GM12878 (cell line): ENCODE measurements around the gene EEFSEC. TPM values are rescaled to one million over a fixed set of nuclear protein-coding genes. Genes with fewer than 3 reads are reported as not detected.

Experiments
- ATAC-seq: fragments of 200-7000 bp; cut with Tn5 transposase; 3 replicates; pipeline ENCODE4 v1.9.1; 2020; ENCODE audit warnings: mild to moderate bottlenecking, moderate library complexity
- BruUV-seq: library from RNA; stranded (reverse); fragments of 400-500 nt; replicated peaks from 2 replicates; lab custom pipeline; 2021; lab: Mats Ljungman, UMichigan
- CTCF ChIA-PET: fragments of 300-600 bp; sonication (Branson Sonifier 250); formaldehyde crosslinking; extraction: SDS; loops from one replicate; lab custom pipeline; 2021; ENCODE audit warnings: inconsistent platforms; lab: Yijun Ruan, JAX
- POLR2A ChIA-PET: fragments of 350-600 bp; formaldehyde crosslinking; extraction: SDS; loops from one replicate; lab custom pipeline; 2021; ENCODE audit warnings: inconsistent platforms; lab: Charles Lee
- RAD21 ChIA-PET: fragments of 300-600 bp; sonication (Branson Sonifier 250); formaldehyde crosslinking; loops from one replicate; lab custom pipeline; 2023; ENCODE audit warnings: antibody characterized with exemption; ENCODE audit not compliant: unreplicated experiment; lab: Charles Lee
- SMC1A ChIA-PET: fragments of 300-600 bp; sonication (Branson Sonifier 250); formaldehyde crosslinking; loops from one replicate; lab custom pipeline; 2023; ENCODE audit not compliant: unreplicated experiment, uncharacterized antibody; lab: Charles Lee
- DNase-seq: peaks from one replicate; pipeline ENCODE4 v3.0.0-alpha.2; 2011; ENCODE audit warnings: low read depth, low spot score
- FAIRE-seq: peaks from 3 replicates; lab custom pipeline; 2011; peaks lifted over from hg19 to GRCh38; lab: Jason Lieb, UNC
- H2AFZ ChIP-seq: 2 replicates; pipeline ENCODE4 v1.6.0; 2011; ENCODE audit warnings: low read depth, low read length, control low read depth; ENCODE audit not compliant: control insufficient read depth
- H3K27ac ChIP-seq: 2 replicates; pipeline ENCODE4 v1.5.1; 2011; ENCODE audit warnings: control low read depth; ENCODE audit not compliant: control insufficient read depth, insufficient read depth
- H3K27me3 ChIP-seq, 2 experiments: replicated peaks in 1 of 2; 2 replicates each; pipeline versions ENCODE4 v1.6.0 to v1.6.1; 2011; ENCODE audit warnings: low read length in 1 of 2; ENCODE audit not compliant: control insufficient read depth in 2 of 2, insufficient read depth in 2 of 2
- H3K36me3 ChIP-seq, 2 experiments: 2 replicates each; pipeline ENCODE4 v1.5.1; 2011; ENCODE audit warnings: low read length in 1 of 2; ENCODE audit not compliant: control insufficient read depth in 2 of 2, insufficient read depth in 2 of 2
- H3K4me1 ChIP-seq: 2 replicates; pipeline ENCODE4 v1.6.1; 2011; ENCODE audit warnings: mild to moderate bottlenecking, low read length, moderate library complexity, mixed read lengths; ENCODE audit not compliant: control insufficient read depth, insufficient read depth
- H3K4me2 ChIP-seq: 2 replicates; pipeline ENCODE4 v1.6.0; 2011; ENCODE audit warnings: control low read depth; ENCODE audit not compliant: control insufficient read depth, insufficient read depth
- H3K4me3 ChIP-seq: fragments of 200-600 bp; sonication (generic); 2 replicates; pipeline ENCODE4 v1.5.1; 2016
- H3K79me2 ChIP-seq: 2 replicates; pipeline ENCODE4 v1.6.0; 2011; ENCODE audit warnings: low read length; ENCODE audit not compliant: control insufficient read depth, insufficient read depth
- H3K9ac ChIP-seq: 2 replicates; pipeline ENCODE4 v1.8.0; 2011; ENCODE audit warnings: low read length, control low read depth, mixed read lengths; ENCODE audit not compliant: control insufficient read depth, insufficient read depth
- H3K9me3 ChIP-seq: replicated peaks from 3 replicates; pipeline ENCODE4 v1.5.1; 2011; ENCODE audit warnings: mild to moderate bottlenecking, low read length; ENCODE audit not compliant: control insufficient read depth, insufficient read depth
- H4K20me1 ChIP-seq: 2 replicates; pipeline ENCODE4 v1.6.0; 2011; ENCODE audit not compliant: control insufficient read depth, insufficient read depth
- ASH2L ChIP-seq: fragments of 300-600, 200-600 bp; sonication (generic); IDR thresholded peaks from 2 replicates; pipeline ENCODE4 v1.6.1; 2017; ENCODE audit warnings: low read depth, mild to moderate bottlenecking, borderline replicate concordance
- CTCF ChIP-seq, 3 experiments: IDR thresholded peaks in 2 of 3; conservative IDR thresholded peaks in 1 of 3; 2 replicates each; pipeline ENCODE4 v1.5.1; 2011; ENCODE audit warnings: low read depth in 3 of 3, low read length in 3 of 3, mild to moderate bottlenecking in 3 of 3, control low read depth in 2 of 3, moderate library complexity in 2 of 3, inconsistent platforms in 1 of 3, mixed read lengths in 1 of 3; ENCODE audit not compliant: control insufficient read depth in 2 of 3, insufficient read depth in 1 of 3; ENCODE audit errors: extremely low read depth in 1 of 3
- FOXK2 ChIP-seq: fragments of 450-650 bp; IDR thresholded peaks from 2 replicates; pipeline ENCODE4 v1.6.1; 2017; ENCODE audit warnings: mild to moderate bottlenecking, moderate library complexity
- HCFC1 ChIP-seq: fragments of 150-350 bp; IDR thresholded peaks from 2 replicates; pipeline ENCODE4 v1.6.1; 2014; ENCODE audit warnings: low read length
- RAD21 ChIP-seq: IDR thresholded peaks from 2 replicates; pipeline ENCODE4 v1.6.1; 2011; ENCODE audit warnings: mild to moderate bottlenecking, low read depth, low read length, moderate library complexity; ENCODE audit not compliant: insufficient read depth
- SKIL ChIP-seq: fragments of 450-650 bp; IDR thresholded peaks from 2 replicates; pipeline ENCODE4 v1.6.1; 2017; ENCODE audit warnings: mild to moderate bottlenecking, low read depth, inconsistent platforms; ENCODE audit not compliant: poor library complexity, severe bottlenecking
- WGBS: methylation state at CpG from one replicate; pipeline ENCODE4 v1.1.6; 2016; ENCODE audit warnings: low lambda C conversion rate; ENCODE audit not compliant: insufficient replicate concordance, insufficient coverage; ENCODE audit errors: missing lambda C conversion rate; 5-methylcytosine and 5-hydroxymethylcytosine counted together
- in situ Hi-C: fragments of 300-500 bp; cut with MboI; formaldehyde crosslinking; loops from 9 replicates; pipeline ENCODE4 v1.14.3; 2018; ENCODE audit warnings: mixed read lengths
- intact Hi-C: fragments of 100-400 bp; cut with micrococcal nuclease; formaldehyde crosslinking; loops from one replicate; pipeline ENCODE4 v1.14.2; 2022; ENCODE audit not compliant: unreplicated experiment
- polyA plus RNA-seq, 11 experiments: library from polyadenylated mRNA; depleted of rRNA in 4 of 11; unstranded in 6 of 11; stranded (reverse) in 5 of 11; fragments of >200 nt; fragmentation: Nextera tagmentation in 4 of 11; fragmentation: Illumina TruSeq in 1 of 11; extraction: Ambion mirVana in 4 of 11; extraction: Trizol in 1 of 11; gene quantifications; 1 replicate in 1 of 11; 2 replicates in 10 of 11; pipeline versions ENCODE4 v1.2.1 to v1.2.3, GENCODE V29; 2011 to 2016; ENCODE audit warnings: inconsistent platforms in 2 of 11, missing spikeins in 2 of 11, low read depth in 1 of 11
- total RNA-seq, 4 experiments: library from RNA; depleted of rRNA in 3 of 4; stranded (reverse); fragments of >200 nt in 3 of 4; fragmentation: Illumina TruSeq in 1 of 4; extraction: Trizol in 1 of 4; gene quantifications; 2 replicates each; pipeline versions ENCODE4 v1.2.1 to v1.2.3, GENCODE V29; 2013 to 2021
- TF ChIP-seq, protein P1 (sequence below): fragments of 450-650 bp; IDR thresholded peaks from 2 replicates; pipeline ENCODE4 v1.6.1; 2014; ENCODE audit warnings: mild to moderate bottlenecking

EEFSEC gene
- total and polyA plus RNA-seq, 10 of the 15 experiments (the other 5 are each of a cell fraction or from before 2014, with no cell fraction given), result 0.29 to 29.1 (median 16.1) TPM

- Histone ChIP-seq H2AFZ (no peak overlapping the region), H3K9ac (no peak overlapping the region), H3K36me3 (no peaks in the 10 kb centered on the region), H3K4me2 (no peak overlapping the region), H3K27ac (no peak overlapping the region), H4K20me1 (no peaks in the 10 kb centered on the region), H3K4me3 (no peak overlapping the region), H3K4me1 (no peaks in the 10 kb centered on the region), H3K27me3 (no peaks in the 10 kb centered on the region), H3K9me3 (no peaks in the 10 kb centered on the region), H3K79me2 (no peaks in the 10 kb centered on the region)
- FAIRE-seq (no peak), DNase-seq (no peak), ATAC-seq (no peak)
- RAD21 ChIA-PET, result interaction anchor here (1.1 to 1.2 kb wide), 2 partner anchors 15 to 131 kb away, joined by 3 to 4 read pairs; no protein-coding TSS in a partner anchor
- POLR2A ChIA-PET, result no interaction called here
- CTCF ChIA-PET, result interaction anchor here (1.3 kb wide), 1 partner anchor 82 kb away, joined by 4 read pairs; no protein-coding TSS in a partner anchor
- BruUV-seq, result no TSS peak
- SMC1A ChIA-PET, result interaction anchor here (1.8 kb wide), 1 partner anchor 10 kb away, joined by 5 read pairs; no protein-coding TSS in a partner anchor
- in situ Hi-C loops, result no loop called here
- WGBS, result 97% methylated on average over 3 of the region's 3 CpGs
- intact Hi-C loops, result no loop called here
- TF ChIP-seq SKIL, result no peak
- TF ChIP-seq FOXK2, result no peak
- TF ChIP-seq HCFC1, result no peak
- TF ChIP-seq RAD21, result no peak
- peak in 1 of 3 experiments; percentile 18; a peak in 1 of 6 replicates for TF ChIP-seq CTCF (IDR thresholded peaks at IDR 0.05 in 2 of 3, conservative IDR thresholded peaks at IDR 0.05 in 1 of 3; ENCODE audit: control insufficient read depth in 2 of 3, extremely low read depth in 1 of 3, insufficient read depth in 1 of 3, low read depth in 3 of 3, low read length in 3 of 3)
- TF ChIP-seq, protein P1, sequence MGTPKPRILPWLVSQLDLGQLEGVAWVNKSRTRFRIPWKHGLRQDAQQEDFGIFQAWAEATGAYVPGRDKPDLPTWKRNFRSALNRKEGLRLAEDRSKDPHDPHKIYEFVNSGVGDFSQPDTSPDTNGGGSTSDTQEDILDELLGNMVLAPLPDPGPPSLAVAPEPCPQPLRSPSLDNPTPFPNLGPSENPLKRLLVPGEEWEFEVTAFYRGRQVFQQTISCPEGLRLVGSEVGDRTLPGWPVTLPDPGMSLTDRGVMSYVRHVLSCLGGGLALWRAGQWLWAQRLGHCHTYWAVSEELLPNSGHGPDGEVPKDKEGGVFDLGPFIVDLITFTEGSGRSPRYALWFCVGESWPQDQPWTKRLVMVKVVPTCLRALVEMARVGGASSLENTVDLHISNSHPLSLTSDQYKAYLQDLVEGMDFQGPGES, result no peak
- TF ChIP-seq ASH2L, result no peak
These were observed 153.8 kb downstream of the EEFSEC start for GRCh38 chr3:128307029-128307633.
